ENCODE measurements around the gene SZT2.
"Not testable (repeated sequence)": the region's sequence is repeated elsewhere in the genome, so short reads cannot be mapped to it uniquely, and the experiment has no call there.

Gene SZT2

DNA sequence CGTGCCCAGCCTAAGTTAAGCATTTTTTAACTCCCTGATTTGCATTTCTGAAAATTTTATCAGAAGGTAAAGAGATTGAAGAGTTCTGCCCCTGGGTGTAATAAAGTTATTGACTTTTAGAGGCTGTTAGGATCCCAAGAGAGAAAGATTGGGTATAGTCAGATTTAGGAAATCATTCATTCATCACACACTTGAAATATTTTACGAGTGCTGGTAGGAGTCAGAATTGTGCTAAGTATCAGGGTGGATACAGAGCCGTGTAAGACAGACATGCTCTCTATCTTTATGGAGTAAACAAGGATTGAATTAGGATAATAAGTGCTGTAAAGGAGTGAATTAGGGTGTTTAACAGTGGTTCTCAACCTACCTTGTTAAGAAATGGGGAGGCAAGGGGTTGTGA, 3.0 kb downstream of the SZT2 start:
- no peak for DNase-seq

DNA sequence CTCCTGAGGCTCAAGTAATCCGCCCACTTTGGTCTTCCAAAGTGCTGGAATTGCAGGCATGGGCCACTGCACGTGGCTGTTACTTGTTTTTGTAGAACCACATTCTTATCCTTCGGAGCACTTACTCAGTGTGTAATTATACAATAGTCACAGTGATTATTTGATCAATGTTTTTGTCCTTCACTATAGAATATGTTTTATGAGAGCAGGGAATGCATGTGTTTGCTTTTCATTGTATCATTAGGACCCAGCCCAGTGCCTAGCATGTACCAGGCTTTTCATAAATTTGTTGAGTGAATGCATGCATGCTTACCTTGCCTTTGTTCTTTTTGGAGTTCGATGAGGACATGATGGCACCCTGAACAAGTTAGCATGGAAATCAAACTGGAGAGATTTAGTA, 5.8 kb downstream of the SZT2 start:
- DNase-seq: no peak

DNA sequence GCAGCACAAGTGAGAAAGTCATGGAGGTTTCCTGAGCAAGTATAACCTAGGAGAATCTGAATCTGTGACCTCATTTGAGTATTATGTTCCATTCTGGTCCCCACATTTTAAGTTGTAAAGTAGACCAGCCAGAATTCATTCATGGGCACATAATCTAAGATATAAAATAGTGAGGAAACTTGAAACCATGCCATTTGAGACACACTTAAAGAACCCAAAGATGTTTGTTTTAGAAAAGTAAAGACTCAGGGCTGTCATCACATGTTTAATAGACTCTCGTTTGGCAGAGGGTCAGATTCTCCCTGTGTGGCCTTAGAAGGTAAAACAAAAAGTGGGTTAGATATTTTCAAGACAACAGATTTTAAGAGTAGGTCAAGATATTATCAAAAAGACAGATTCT, 6.4 kb downstream of the SZT2 start:
- DNase-seq: no peak

DNA sequence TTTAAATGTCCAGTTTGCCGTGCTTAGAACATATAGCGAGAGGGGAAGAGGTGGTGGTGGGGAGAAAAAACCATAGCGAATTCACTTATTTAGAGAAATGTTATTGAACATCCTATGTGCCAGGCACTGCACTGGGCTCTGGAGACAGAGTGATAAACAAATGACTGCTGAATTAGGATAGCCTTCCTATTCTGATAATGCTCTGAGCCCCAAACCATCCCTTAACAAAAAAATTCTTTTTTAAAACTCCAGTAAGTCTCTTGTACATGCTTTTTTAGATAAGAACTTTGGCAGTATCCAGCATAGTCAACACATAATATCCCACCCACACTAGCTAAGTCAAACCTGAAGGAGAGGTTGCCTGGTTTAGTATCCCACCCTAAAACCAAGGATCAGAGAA, 8.5 kb downstream of the SZT2 start:
- no peak for DNase-seq

DNA sequence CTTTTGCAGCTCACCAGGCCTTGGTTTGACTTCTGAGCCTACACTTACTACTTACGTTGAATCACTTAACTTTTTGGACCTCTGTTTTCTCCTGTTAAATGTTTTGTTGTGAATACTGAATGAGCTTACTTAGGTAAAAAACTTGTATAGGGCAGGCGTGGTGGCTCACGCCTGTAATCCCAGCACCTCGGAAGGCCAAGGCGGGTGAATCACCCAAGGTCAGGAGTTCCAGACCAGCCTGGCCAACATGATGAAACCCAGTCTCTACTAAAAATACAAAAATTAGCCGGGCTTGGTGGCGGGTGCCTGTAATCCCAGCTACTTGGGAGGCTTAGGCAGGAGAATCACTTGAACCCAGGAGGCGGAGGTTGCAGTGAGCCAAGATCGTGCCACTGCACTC, 10.7 kb downstream of the SZT2 start:
- DNase-seq: not testable (repeated sequence)

DNA sequence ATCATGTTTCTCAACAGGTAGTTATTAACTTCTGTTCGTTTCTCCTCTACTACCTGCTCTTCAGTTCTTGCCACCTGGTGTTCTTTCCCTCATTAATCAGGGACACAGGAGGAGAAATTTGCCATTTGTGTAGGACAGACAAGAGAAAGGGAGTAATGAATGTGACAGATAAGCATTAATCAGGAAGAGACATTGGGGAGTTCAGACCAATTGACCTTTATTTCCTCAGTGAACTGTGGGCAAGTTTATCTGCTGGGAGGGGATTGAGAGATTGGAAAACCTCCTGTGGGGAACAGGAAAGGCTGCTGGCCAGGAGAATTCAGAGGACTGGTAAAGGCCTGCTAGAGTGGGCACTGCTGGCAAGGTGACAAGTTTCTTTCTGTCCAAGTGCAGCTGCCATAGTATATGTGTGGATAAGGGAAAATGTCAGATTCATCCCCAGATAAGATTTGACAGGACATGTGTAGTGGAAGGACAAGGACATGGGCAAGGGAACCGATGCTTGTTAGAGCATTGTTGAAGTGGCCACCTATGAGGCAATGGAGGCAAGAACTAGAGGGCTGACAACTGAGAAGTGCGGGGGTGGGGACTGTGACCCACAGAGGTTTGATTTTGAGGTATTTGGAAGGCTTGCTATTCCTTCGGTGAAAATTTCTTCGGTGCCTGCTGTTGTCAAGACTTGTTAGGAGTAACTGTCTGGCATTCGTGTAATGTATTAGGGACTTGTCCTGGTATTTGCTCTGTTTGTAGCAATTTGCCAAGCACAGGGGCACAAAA, 12.6 kb downstream of the SZT2 start:
- no peak for DNase-seq

DNA sequence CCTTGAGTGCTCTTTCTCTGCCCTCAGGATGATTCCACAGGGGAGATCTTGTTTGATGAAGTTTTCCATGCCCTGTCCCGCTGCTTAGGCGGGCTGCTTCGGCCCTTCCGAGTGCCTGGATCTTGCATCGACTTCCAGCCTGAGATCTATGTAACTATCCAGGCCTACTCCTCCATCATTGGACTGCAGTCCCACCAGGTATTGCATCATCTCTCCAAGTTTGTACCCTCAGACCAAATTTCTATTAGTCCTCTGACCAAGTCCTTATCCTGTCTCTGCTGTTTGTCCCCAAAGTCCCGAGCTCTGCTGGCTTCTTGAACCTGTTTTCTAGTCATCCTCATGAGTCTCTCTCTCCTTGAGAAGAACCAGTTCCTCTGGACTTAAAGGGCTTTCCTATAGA, 14.7 kb downstream of the SZT2 start:
- DNase-seq: no peak

DNA sequence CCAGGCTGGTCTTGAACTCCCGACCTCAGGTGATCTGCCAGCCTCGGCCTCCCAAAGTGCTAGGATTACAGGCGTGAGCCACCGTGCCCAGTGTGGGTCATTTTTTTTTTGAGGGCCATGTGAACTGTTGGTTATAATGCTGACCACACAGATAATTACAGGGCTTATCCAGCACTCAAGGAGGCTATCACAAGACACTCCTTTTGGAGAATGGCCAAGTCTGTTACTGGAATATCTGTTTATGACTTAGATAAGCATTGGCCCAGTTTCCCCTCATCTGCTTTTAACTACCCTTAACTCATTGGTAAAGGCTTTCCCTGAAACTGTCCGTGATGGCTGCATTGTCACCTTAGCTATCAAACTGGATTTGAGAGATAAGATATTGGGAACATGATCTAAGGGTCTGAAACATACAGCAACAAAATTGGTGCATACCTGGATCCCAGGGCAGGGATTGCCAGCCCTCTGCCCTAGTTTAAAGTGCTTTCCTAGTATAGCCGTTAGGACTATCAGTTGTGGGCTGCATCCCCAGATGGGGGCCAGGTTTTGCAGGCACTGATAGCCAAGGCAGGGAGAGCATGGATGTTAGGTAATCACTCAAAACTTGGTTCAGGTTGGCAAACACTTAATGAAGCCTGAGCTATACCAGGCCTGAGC, 15.6 kb downstream of the SZT2 start:
- DNase-seq: no peak

DNA sequence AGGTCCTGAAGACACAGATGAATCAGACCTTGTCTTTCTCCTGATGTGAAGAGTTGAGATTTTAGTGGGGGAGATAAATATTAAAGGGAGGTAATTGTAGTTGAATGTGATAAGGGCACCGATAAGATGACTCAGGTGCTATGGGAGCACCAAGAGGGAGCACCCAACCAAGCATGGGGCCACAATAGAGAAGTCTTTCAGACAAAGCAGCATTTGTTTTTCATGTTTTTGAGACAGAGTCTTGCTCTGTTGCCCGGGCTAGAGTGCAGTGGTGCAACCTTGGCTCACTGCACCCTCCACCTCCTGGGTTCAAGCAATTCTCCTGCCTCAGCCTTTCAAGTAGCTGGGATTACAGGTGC, 16.2 kb downstream of the SZT2 start:
- DNase-seq: no peak

DNA sequence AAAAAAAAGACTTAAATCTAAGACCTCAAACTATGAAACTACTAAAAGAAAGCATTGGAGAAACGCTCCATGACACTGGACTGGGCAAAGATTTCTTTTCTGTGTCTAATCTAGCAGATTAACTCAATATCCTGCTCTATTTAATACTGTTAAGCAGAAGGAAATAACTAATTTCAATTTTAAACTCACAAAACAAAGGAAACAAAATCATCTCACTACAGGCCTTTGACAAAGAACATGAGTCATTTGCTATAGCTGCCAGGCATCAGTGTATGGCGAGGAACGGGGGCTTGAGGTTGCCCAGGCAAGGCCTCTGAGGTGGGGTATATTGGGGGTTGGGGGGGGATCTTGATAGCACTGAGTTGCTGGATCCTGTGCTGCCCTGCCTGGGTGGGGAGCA, 20.9 kb downstream of the SZT2 start:
- no peak for DNase-seq

DNA sequence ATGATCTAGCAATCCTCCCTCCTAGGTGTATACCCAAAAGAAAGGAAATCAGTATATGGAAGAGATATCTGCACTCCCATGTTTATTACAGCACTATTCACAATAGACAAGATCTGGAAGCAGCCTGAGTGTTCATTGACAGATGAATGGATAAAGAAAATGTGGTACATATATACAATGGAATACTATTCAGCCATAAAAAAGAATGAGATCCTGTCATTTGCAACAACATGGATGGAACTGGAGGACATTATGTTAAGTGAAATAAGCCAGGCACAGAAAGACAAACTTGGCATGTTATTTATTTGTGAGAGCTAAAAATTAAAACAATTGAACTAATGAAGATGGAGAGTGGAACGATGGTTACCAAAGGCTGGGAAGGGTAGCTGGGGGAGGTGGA, 23.7 kb downstream of the SZT2 start:
- DNase-seq: not testable (repeated sequence)

DNA sequence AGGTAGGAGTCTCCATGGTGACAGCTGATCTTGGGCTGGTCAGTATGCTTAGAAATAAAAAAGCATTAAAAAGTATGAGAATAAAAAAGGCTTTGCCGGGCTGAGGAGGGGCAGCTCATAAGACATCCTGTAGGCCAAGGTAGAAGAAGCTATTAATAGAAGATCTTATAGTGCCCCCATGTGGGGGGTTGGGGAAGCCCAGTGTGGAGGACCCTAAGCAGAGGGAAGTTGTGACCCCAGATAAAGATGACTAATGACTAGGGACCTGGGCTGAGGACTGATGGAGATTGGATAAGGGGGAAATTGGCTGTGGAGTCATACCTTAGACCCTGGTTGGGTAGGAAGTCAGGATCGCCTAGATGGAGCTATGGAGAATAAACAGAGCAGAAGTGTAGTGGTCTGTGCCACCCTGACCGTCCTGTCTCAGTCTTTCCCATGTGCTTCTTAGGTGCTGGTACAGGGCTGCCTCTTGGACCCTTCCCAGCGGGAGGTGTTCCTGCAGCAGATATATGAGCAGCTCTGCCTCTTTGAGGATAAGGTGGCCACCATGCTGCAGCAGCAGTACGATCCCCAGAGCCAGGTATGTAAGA, 25.0 kb downstream of the SZT2 start:
- DNase-seq: peak; percentile 57

DNA sequence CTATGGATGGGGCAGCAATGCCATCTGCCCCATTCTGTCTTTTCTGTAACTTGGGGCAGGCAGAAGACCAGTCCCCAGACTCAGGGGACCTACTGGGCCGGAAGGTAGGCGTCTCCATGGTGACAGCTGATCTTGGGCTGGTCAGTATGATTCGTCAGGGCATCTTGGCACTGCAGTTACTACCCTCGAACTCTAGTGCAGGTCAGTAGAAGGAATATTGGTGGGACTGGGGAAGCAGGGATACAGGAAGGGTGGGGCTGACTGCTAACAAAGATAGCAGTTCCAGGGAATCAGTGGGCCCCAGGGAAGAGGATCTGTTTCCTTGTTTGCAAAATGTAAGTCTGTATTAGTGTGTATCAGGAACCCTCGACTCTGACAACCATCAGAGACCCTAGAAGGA, 26.2 kb downstream of the SZT2 start:
- no peak for DNase-seq

DNA sequence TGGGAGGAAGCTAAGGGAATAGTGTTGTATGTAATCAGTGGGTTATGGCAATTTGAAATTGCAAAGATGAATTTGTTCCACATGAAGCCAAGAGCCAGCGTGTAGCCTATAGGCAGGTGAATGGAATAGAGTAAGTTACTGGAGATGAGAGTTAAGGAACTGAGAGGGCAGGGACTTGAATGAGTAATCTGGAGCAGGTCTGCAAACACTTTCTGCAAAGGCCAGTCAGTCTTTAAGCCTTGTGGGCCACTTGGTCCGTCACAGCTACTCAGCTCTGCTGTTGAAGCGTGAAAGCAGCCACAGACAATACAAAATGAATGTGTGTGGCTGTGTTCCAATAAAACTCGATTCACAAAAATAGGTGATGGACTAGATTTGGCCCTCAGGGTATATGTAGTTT, 29.2 kb downstream of the SZT2 start:
- DNase-seq: no peak

DNA sequence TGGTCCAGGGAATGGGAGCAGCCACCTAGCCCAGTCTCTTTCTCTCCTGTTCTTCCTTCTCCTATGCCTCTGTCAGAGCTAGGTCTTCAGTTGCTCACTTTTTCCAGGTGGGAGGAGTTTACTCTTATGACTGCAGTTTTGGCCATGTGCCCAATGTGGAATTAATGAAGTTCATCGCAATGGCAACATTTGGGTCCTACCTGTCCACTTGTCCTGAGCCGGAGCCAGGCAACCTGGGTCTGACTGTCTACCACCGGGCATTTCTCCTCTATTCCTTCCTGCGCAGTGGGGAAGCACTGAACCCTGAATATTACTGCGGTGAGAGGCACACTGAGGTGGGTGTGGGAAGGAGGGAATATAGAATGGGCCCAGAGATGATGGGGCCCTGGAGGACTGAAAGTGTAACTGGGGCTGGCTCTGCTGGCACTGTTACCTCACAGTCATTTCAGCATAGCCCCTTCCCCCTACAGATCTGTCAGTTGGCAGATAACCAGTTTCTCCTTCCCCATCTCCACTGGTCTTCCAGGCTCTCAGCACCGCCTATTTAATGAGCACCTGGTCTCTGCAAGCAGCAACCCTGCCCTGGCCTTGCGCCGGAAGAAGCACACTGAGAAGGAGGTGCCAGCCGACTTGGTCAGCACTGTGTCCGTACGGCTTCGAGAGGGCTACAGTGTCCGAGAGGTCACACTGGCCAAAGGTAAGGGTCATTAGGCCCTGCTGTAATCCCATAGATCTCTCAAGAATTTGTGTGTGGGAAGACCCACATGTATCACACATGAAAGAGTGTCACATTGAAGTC, 30.1 kb downstream of the SZT2 start:
- DNase-seq: no peak

DNA sequence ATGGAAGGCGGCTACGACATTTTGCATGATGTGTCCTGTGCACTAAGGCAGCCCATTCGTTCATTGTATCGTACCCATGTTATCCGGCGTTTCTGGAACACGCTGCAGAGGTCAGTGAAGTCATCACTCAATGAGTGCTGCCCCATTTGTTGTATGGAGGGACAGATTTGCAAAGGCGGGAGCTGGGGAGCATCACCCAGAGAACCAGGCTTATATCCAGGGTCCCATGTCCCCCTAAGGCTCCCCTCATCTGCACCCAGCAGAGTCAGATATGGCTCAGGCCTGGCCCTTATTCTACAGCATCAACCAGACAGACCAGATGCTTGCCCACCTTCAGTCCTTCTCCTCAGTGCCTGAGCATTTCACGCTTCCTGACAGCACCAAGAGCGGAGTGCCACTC, 31.2 kb downstream of the SZT2 start:
- DNase-seq: no peak

DNA sequence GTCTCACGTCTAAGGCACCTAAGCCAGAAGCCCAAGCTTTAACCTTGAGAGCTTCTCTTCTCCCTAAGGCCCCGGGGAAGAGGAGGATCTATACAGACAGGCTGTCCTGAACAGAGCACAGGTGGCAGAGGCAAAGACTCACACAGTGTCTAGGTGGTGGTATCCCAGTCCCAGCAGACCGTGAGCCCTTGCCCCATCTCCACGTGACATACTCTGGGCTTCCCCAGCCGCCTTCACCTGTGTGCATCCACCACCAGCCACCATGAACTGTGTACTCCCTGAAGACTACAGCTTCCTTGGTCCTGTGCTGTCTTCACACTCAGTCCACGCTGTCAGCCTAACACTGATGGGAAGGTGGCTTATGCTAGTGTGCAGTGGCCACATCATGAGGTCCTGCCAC, 31.7 kb downstream of the SZT2 start:
- no peak for DNase-seq

DNA sequence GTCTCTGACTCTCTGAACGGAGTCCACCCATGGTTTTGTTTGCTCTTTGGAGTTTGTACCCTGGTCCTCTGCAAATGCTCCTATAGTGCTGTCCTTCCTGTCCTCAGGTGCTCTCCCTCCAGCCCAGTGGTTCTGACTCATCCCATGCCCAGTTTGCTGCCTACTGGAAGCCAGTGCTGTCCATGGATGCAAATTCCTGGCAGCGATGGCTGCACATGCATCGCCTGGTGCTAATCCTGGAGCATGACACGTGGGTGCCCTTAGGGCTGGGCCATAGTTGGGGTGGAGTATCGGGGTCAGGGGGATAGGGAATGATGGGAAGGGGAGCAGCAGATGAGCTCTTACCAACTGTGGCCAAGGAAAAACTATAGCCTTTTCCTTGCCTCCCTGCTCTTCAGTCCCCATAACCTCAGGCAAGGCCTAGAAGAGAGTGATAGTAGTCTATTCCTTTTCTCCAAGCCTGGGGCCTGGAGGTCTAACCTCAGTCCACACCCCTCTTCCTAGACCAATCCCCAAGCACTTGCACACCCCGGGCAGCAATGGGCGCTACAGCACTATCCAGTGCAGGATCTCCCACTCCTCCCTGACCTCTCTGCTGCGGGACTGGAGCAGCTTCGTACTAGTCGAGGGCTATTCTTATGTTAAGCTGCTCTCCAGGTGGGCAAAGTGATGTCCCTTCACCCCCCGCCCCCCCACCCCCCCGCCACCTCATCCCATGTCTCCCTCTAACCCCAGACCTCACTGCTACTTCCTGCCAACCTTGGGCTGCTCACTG, 32.5 kb downstream of the SZT2 start:
- no peak for DNase-seq

DNA sequence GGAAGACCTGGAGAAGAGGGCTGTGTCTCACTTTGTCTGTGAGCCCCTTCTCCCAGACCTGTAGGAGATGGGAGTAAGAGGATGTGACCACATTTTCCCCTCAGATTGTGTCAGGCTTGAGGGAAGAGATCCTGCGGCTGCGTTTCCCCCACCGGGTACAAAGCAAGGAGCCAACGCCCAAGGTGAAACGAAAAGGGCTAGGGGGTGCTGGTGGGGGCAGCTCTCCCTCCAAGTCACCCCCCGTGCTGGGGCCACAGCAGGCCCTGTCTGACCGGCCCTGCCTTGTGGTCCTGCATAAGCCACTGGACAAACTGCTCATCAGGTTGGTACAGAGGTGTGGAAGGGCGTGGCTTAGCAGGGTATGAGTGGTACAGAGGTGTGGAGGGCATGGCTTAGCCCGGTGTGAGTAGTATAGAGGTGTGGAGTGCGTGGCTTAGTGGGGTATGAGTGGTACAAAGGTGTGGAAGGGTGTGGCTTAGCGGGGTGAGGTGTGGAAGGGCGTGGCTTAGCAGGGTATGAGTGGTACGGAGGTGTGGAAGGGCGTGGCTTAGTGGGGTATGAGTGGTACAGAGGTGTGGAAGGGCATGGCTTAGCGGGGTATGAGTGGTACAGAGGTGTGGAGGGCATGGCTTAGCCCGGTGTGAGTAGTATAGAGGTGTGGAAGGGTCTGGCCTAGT, 33.4 kb downstream of the SZT2 start:
- DNase-seq: no peak

DNA sequence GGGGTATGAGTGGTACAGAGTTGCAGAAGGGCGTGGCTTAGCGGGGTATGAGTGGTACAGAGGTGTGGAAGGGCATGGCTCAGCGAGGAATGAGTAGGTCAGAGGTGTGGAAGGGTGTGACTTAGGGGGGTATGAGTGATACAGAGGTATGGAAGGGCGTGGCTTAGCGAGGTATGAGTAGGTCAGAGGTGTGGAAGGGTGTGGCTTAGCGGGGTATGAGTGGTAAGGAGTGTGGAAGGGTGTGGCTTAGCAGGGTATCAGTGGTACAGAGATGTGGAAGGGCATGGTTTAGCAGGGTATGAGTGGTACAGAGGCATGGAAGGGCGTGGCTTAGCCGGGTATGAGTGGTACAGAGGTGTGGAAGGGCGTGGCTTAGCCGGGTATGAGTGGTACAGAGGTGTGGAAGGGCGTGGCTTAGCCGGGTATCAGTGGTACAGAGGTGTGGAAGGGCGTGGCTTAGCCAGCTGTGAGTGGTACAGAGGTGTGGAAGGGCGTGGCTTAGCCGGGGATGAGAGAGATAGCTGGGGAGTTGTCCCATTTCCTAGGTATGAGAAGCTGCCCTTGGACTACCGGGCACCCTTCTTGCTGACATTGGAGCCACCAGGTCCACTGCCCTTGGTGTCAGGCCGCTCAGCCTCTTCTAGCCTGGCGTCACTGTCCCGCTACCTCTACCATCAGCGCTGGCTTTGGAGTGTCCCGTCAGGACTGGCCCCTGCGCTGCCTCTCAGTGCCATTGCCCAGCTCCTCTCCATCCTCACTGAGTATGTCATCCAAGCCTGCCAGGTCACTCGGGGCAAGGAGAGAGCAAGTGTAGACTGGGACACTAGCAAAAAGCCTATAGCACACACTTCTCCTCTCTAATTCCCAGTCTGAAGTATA, 34.2 kb downstream of the SZT2 start:
- no peak for DNase-seq

DNA sequence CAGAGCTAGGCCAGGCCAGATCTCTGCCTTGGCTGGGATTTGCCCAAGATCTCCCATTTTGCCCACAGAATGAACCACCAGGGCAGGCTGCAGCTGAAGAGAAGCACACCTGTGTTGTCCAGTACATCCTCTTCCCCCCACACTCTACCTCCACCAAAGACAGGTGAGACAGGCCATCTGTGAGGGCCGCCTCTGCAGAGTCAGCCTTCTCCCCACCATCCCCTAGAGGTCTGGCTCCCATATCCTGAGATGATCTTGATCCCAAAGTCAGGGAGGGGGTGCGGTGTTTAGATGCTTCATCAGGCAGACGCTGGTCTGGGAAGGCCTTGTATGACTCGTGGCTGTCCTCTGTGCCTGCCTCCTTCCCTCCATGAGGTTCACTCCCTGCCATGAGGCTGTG, 35.3 kb downstream of the SZT2 start:
- DNase-seq: no peak

Measured in activated naive CD4-positive, alpha-beta T cell treated with Interleukin-2 at 50 U/mL for 16 hours (primary cell).